Measurements from ENCODE around the gene ARHGAP26. TPM values are rescaled to one million over a fixed set of nuclear protein-coding genes. Genes with fewer than 3 reads are reported as not detected.

ARHGAP26 gene
- polyA plus RNA-seq, 1 donor from 2014 or later: 0.83 TPM

DNA sequence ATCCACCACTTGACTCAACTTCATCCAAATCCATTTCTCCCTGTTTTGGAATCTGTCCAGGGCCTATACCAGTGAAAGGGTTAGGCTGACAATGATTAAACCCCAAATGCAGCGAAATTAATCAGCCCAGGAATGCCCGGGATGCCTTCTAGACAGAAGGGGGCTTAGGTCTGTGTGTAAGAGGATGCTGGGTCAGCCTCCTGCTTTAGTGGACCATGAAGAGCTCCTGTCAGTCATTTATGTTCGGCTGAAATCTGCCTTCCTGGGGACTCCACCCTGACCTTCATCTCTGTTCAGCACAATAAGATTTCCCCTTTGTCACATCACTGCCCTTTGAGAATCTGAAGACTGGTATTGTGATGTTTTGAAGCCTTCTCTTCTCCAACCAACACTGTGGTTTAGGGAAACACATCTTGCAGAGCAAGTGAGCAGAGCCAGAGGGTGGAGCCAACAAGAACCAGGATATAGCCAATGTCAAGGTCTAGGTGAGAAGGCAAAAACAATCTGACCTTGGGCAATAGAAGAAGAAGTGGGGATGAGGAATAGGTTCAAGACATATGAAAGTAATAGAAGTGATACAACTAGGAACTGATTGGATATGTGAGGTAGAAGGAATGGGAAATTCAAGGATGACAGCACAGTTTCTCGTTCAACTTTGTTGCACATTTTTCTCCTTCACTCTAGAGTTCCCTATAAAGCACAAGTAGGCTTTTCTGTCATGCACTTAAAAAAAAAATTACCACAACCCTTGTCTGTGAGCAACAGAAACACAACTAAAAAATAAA lies 234.4 kb downstream of the ARHGAP26 start:
- Histone ChIP-seq H3K9ac (ENCODE audit: low read length) (no peak overlapping the region), H3K79me2 (replicated peaks; ENCODE audit: insufficient read depth, low read length) (no peaks in the 10 kb centered on the region), H3F3A (ENCODE audit: insufficient read depth, low read length, poor library complexity, severe bottlenecking) (no peaks in the 10 kb centered on the region), H3K4me2 (ENCODE audit: low read length) (no peak overlapping the region), H3K9me3 (ENCODE audit: low read length) (no peaks in the 10 kb centered on the region), H3K9me2 (ENCODE audit: insufficient read depth, low read length) (no peaks in the 10 kb centered on the region), H3K4me3 (ENCODE audit: low read length) (no peak overlapping the region), H2AFZ (ENCODE audit: low read depth, low read length) (no peak overlapping the region), H3K27ac (ENCODE audit: low read length) (no peak overlapping the region), H4K20me1 (ENCODE audit: insufficient read depth) (no peaks in the 10 kb centered on the region), H3K27me3 (ENCODE audit: insufficient read depth, low read depth, low read length) (no peaks in the 10 kb centered on the region), H3K36me3 (ENCODE audit: insufficient read depth, low read length) (no peaks in the 10 kb centered on the region)
- no peak for TF ChIP-seq POLR2AphosphoS5 (IDR thresholded peaks at IDR 0.05)

DNA sequence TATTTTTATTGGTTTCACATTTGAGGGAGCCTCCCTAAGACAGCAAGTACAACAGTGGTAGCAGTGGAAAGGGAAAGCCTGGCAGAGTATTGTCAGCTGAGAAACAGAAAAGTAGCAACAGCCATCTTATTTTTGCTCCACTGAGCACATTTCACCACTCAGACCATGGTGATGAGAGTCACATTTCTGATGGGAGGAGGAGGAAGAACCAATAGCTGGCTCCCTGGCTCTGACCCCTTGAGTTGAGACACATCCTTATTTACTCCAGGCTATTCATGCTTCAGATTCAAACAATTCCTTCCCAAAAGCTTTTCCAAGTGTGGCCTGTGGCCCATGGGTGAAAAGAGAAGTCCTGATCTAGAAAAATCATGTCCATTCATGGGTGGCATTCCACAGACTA lies 236.3 kb downstream of the ARHGAP26 start:
- H3K9me3 ChIP-seq (ENCODE audit: low read length): no peaks in the 10 kb centered on the region
- H3K9ac ChIP-seq (ENCODE audit: low read length): no peak overlapping the region
- no peaks in the 10 kb centered on the region for H3F3A ChIP-seq (ENCODE audit: insufficient read depth, low read length, poor library complexity, severe bottlenecking)
- H3K9me2 ChIP-seq (ENCODE audit: insufficient read depth, low read length): no peaks in the 10 kb centered on the region
- no peaks in the 10 kb centered on the region for H3K27me3 ChIP-seq (ENCODE audit: insufficient read depth, low read depth, low read length)
- H4K20me1 ChIP-seq (ENCODE audit: insufficient read depth): no peaks in the 10 kb centered on the region
- no peak overlapping the region for H2AFZ ChIP-seq (ENCODE audit: low read depth, low read length)
- H3K79me2 ChIP-seq (replicated peaks; ENCODE audit: insufficient read depth, low read length): no peaks in the 10 kb centered on the region
- no peak overlapping the region for H3K4me3 ChIP-seq (ENCODE audit: low read length)
- H3K27ac ChIP-seq (ENCODE audit: low read length): no peak overlapping the region
- no peaks in the 10 kb centered on the region for H3K36me3 ChIP-seq (ENCODE audit: insufficient read depth, low read length)
- TF ChIP-seq TAF1 (IDR thresholded peaks at IDR 0.05; ENCODE audit: low read depth): no peak
- no peak overlapping the region for H3K4me2 ChIP-seq (ENCODE audit: low read length)

- Histone ChIP-seq H3K36me3 (ENCODE audit: insufficient read depth, low read length) (no peaks in the 10 kb centered on the region), H3K4me2 (ENCODE audit: low read length) (no peak overlapping the region), H3K9me3 (ENCODE audit: low read length) (no peaks in the 10 kb centered on the region), H3F3A (ENCODE audit: insufficient read depth, low read length, poor library complexity, severe bottlenecking) (no peaks in the 10 kb centered on the region), H3K9me2 (ENCODE audit: insufficient read depth, low read length) (no peaks in the 10 kb centered on the region), H3K9ac (ENCODE audit: low read length) (no peak overlapping the region), H3K27me3 (ENCODE audit: insufficient read depth, low read depth, low read length) (no peaks in the 10 kb centered on the region), H3K4me3 (ENCODE audit: low read length) (no peak overlapping the region), H3K27ac (ENCODE audit: low read length) (no peak overlapping the region), H3K79me2 (replicated peaks; ENCODE audit: insufficient read depth, low read length) (no peaks in the 10 kb centered on the region), H2AFZ (ENCODE audit: low read depth, low read length) (no peak overlapping the region), H4K20me1 (ENCODE audit: insufficient read depth) (no peaks in the 10 kb centered on the region)
- TF ChIP-seq EP300 (conservative IDR thresholded peaks at IDR 0.05; ENCODE audit: poor library complexity, severe bottlenecking): no peak
- no peak for TF ChIP-seq EZH2 (IDR thresholded peaks at IDR 0.05; ENCODE audit: borderline replicate concordance, insufficient read depth, low read length, poor library complexity, severe bottlenecking)
- TF ChIP-seq RAD21 (conservative IDR thresholded peaks at IDR 0.05): no peak
- no peak for TF ChIP-seq TAF1 (IDR thresholded peaks at IDR 0.05; ENCODE audit: low read depth)
- TF ChIP-seq POLR2AphosphoS5 (IDR thresholded peaks at IDR 0.05): no peak
- no peak for TF ChIP-seq MXI1 (conservative IDR thresholded peaks at IDR 0.05; ENCODE audit: poor library complexity, severe bottlenecking)
- TF ChIP-seq SMC3 (conservative IDR thresholded peaks at IDR 0.05; ENCODE audit: poor library complexity): no peak
- TF ChIP-seq, protein P1, sequence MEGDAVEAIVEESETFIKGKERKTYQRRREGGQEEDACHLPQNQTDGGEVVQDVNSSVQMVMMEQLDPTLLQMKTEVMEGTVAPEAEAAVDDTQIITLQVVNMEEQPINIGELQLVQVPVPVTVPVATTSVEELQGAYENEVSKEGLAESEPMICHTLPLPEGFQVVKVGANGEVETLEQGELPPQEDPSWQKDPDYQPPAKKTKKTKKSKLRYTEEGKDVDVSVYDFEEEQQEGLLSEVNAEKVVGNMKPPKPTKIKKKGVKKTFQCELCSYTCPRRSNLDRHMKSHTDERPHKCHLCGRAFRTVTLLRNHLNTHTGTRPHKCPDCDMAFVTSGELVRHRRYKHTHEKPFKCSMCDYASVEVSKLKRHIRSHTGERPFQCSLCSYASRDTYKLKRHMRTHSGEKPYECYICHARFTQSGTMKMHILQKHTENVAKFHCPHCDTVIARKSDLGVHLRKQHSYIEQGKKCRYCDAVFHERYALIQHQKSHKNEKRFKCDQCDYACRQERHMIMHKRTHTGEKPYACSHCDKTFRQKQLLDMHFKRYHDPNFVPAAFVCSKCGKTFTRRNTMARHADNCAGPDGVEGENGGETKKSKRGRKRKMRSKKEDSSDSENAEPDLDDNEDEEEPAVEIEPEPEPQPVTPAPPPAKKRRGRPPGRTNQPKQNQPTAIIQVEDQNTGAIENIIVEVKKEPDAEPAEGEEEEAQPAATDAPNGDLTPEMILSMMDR (IDR thresholded peaks at IDR 0.05; ENCODE audit: poor library complexity, severe bottlenecking): no peak
- TF ChIP-seq, protein P2, sequence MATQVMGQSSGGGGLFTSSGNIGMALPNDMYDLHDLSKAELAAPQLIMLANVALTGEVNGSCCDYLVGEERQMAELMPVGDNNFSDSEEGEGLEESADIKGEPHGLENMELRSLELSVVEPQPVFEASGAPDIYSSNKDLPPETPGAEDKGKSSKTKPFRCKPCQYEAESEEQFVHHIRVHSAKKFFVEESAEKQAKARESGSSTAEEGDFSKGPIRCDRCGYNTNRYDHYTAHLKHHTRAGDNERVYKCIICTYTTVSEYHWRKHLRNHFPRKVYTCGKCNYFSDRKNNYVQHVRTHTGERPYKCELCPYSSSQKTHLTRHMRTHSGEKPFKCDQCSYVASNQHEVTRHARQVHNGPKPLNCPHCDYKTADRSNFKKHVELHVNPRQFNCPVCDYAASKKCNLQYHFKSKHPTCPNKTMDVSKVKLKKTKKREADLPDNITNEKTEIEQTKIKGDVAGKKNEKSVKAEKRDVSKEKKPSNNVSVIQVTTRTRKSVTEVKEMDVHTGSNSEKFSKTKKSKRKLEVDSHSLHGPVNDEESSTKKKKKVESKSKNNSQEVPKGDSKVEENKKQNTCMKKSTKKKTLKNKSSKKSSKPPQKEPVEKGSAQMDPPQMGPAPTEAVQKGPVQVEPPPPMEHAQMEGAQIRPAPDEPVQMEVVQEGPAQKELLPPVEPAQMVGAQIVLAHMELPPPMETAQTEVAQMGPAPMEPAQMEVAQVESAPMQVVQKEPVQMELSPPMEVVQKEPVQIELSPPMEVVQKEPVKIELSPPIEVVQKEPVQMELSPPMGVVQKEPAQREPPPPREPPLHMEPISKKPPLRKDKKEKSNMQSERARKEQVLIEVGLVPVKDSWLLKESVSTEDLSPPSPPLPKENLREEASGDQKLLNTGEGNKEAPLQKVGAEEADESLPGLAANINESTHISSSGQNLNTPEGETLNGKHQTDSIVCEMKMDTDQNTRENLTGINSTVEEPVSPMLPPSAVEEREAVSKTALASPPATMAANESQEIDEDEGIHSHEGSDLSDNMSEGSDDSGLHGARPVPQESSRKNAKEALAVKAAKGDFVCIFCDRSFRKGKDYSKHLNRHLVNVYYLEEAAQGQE (IDR thresholded peaks at IDR 0.05; ENCODE audit: borderline replicate concordance): no peak
Measured at GRCh38 chr5:143008032-143008431, 237.9 kb downstream of the ARHGAP26 start.
